NCI-H2029 treated with DMSO at 0.1 percent for 48 hours (cell line): ENCODE data around the gene MAF.
A peak's percentile ranks its signal among the peaks of the same experiment; 100 is the strongest.

ENCODE experiments used
- DNase-seq: peaks from one replicate; lab custom pipeline; 2025; lab: John Stamatoyannopoulos, UW

Gene MAF

GRCh38 chr16:79600638-79601091, at the start of gene MAF:
TSS of gene MAF (minus strand) at chr16:79600737. CDS start at chr16:79599902, 835 bp downstream.
- peak; percentile 48 for DNase-seq

- no peak for DNase-seq
Observed at GRCh38 chr16:79648826-79649225, 48.3 kb upstream of the MAF start.

GRCh38 chr16:79647586-79647985, 47.0 kb upstream of the MAF start:
- DNase-seq = no peak

- no peak for DNase-seq
Observed at GRCh38 chr16:79645701-79646100, 45.2 kb upstream of the MAF start.

GRCh38 chr16:79644971-79645667, 44.6 kb upstream of the MAF start:
- no peak for DNase-seq

- DNase-seq = no peak
Observed at GRCh38 chr16:79642652-79643051, 42.1 kb upstream of the MAF start.

- peak; percentile 31 for DNase-seq
Observed at GRCh38 chr16:79640513-79641360, 40.2 kb upstream of the MAF start.

- DNase-seq = no peak
Observed at GRCh38 chr16:79639576-79640311, 39.2 kb upstream of the MAF start.

- DNase-seq = no peak
Observed at GRCh38 chr16:79638386-79638785, 37.8 kb upstream of the MAF start.

GRCh38 chr16:79635488-79635887, 35.0 kb upstream of the MAF start:
- no peak for DNase-seq

GRCh38 chr16:79634298-79634697, 33.8 kb upstream of the MAF start:
- DNase-seq = no peak

GRCh38 chr16:79632289-79632688, 31.8 kb upstream of the MAF start:
- no peak for DNase-seq

GRCh38 chr16:79628988-79629387, 28.5 kb upstream of the MAF start:
- DNase-seq = no peak

GRCh38 chr16:79628501-79628975, 28.0 kb upstream of the MAF start:
- DNase-seq = no peak

GRCh38 chr16:79627092-79627491, 26.6 kb upstream of the MAF start:
- DNase-seq = no peak

- DNase-seq = no peak
Observed at GRCh38 chr16:79625738-79626137, 25.2 kb upstream of the MAF start.

GRCh38 chr16:79623824-79624223, 23.3 kb upstream of the MAF start:
- no peak for DNase-seq

- DNase-seq = no peak
Observed at GRCh38 chr16:79623062-79623461, 22.5 kb upstream of the MAF start.

- DNase-seq = no peak
Observed at GRCh38 chr16:79621027-79621426, 20.5 kb upstream of the MAF start.

GRCh38 chr16:79618692-79619050, 18.1 kb upstream of the MAF start:
- no peak for DNase-seq

- no peak for DNase-seq
Observed at GRCh38 chr16:79618041-79618691, 17.6 kb upstream of the MAF start.

- DNase-seq = no peak
Observed at GRCh38 chr16:79613009-79613408, 12.5 kb upstream of the MAF start.
